ENCODE measurements around the gene JCAD.
"Not testable (repeated sequence)": the region's sequence is repeated elsewhere in the genome, so short reads cannot be mapped to it uniquely, and the experiment has no call there.

Gene JCAD

DNA sequence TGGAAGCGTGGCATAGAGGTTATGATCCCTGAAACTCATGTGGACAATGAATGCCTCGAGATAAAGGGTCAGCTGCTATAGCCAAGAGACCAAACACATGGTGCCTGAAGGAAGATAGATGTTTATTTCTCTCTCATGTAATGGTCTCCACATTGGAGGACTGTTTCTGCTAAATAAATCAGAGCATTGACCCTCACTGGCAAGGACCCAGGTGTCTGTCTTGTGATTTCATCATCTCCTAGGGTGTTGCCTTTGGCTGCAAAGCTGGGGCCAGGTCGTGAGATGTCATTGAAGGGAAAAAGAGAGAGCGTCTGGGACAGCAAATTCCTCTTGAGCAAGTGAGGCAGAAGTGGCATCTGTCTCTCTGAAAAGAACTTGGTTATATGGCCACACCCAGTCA, 64.6 kb downstream of the JCAD start:
- no peak for DNase-seq (ENCODE audit: low read depth in 1 of 2, low spot score in 1 of 2)

- DNase-seq (ENCODE audit: low read depth in 1 of 2, low spot score in 1 of 2): no peak
Observed at GRCh38 chr10:29993319-29993915, 66.0 kb downstream of the JCAD start.

DNA sequence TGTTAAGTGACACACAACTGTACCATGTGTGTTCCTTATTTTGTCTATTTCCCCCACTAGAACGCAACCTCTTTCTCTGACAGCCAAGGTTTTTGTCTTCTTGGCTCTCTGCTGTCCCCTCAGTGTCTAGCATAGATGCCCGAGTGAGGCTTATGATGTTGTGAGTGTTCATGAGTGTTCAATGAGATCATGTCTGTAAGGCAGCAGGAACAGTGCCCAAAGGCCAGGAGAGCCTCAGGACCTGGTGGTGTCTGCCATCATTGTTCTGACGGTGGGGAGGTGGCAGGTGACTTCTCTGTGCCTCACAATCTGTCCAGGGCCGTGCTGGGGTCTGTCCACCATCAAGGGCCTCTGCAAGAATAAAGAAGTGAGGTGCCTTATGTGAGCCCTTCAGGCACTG, 66.5 kb downstream of the JCAD start:
- no peak for DNase-seq (ENCODE audit: low read depth in 1 of 2, low spot score in 1 of 2)

GRCh38 chr10:29991382-29991781, 68.0 kb downstream of the JCAD start:
- DNase-seq (ENCODE audit: low read depth in 1 of 2, low spot score in 1 of 2): no peak

DNA sequence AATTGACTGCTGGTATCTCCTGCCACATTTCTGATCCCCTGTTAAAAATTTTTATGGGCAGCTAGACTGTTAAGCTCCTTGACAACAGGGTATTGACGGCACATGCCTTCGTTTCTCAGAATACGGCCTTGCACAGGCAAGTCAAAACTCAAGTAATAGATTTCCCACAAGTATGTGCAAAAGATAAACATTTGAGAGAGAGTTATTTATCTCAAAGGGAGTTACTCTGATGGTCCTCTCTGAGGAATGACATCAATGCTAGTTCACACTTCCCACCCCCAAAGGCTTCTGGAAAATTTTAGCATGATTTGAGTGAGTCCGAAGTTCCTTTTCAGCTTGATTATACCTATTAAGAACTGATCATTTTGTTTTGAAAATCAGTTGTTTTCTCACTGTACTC, 71.9 kb downstream of the JCAD start:
- no peak for DNase-seq (ENCODE audit: low read depth in 1 of 2, low spot score in 1 of 2)

- DNase-seq (ENCODE audit: low read depth in 1 of 2, low spot score in 1 of 2): no peak
Observed at GRCh38 chr10:29982997-29983648, 76.3 kb downstream of the JCAD start.

- DNase-seq (ENCODE audit: low read depth in 1 of 2, low spot score in 1 of 2): no peak
Observed at GRCh38 chr10:29981510-29981909, 77.9 kb downstream of the JCAD start.

DNA sequence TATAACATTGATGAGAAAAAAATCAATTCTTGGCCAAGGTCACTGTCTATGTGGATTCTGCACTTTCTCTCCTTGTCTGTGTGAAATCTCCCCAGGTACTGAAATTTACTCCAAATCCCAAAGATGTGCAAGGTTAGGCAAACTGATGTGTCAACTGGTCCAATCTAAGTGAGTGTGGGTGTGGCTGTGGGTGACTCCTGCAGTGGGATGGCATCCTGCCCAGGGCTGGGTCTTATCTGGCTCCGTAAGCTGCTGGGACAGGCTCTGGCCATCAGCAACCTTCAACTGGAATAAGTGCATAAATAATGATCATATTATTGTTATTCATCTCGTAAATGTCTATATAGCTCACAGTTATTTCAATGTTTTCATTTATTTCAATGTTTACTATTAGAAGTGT, 79.3 kb downstream of the JCAD start:
- DNase-seq (ENCODE audit: low read depth in 1 of 2, low spot score in 1 of 2): no peak

DNA sequence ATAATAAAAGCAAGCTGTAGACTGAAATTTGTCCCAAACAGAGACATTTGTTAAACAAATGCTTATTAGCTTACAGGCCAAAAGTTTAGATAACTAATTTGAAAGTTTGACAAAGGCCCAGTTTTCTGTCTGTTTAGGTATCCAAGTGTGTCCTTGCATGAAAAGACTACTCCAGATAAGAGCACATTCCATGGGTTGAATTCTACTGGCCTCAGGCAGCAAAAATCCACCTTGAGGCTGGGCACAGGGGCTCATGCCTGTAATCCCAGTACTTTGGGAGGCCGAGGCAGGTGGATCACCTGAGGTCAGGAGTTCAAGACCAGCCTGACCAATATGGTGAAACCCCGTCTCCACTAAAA, 80.0 kb downstream of the JCAD start:
- DNase-seq (ENCODE audit: low read depth in 1 of 2, low spot score in 1 of 2): not testable (repeated sequence)

DNA sequence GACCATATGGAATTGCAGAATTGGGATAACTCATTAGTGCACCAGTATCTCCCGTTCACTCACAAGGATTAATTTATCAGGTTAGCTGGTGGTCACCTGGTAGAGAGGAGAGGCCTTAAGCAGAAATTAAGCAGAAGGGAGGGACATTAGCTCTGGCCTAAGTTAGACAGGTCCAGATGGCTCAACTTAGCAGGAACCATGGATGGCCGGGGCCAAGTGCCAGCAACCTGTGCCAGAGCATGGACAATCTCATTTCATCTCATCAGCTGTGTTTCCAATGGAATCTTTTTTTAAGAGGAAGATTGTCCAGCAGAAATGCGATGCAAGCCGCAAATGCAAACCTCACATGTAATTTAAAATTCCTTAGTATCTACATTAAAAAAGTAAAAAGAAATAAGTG, 82.2 kb downstream of the JCAD start:
- DNase-seq (ENCODE audit: low read depth in 1 of 2, low spot score in 1 of 2): no peak

GRCh38 chr10:29976134-29976533, 83.3 kb downstream of the JCAD start:
- DNase-seq (ENCODE audit: low read depth in 1 of 2, low spot score in 1 of 2): no peak

DNA sequence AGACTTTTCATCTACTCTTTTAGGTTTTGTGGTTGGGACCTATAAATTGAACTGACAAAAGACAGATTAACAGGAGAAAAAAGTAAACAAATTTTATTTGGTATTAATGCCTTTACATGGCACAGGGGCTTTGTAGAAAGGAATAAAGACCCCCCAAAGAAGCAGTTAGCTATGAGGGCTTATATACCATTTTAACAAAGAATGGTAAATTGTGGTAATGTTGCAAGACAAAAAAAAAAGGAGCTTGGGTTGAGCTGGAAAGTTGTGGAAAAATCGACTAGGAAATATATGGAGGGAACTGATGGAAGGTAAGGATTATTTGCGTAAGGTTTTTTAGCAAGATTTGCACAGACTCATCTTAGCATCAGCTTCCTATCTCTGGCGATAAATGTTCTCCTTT, 84.6 kb downstream of the JCAD start:
- DNase-seq (ENCODE audit: low read depth in 1 of 2, low spot score in 1 of 2): no peak

DNA sequence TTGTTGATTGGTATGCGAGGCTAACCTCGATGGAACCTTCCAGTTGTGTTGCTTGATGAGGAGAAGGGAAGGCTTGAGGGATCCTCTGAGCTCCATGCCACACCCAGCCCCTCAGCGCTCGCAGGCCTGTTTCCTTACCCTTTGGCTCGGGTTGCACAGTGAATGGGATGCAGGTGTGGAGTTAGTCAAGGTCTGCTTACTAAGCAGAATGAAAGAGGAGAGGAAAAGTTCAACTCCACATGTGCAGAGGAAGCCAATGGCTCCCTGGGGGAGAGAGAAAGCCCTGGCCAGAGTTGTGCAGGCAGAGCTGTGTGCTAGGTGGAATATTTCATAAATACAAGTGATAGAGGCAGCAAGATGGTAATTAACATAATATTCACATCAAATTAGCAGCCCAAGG, 85.5 kb downstream of the JCAD start:
- DNase-seq (ENCODE audit: low read depth in 1 of 2, low spot score in 1 of 2): no peak

GRCh38 chr10:29970576-29970975, 88.8 kb downstream of the JCAD start:
- DNase-seq (ENCODE audit: low read depth in 1 of 2, low spot score in 1 of 2): no peak

- no peak for DNase-seq (ENCODE audit: low read depth in 1 of 2, low spot score in 1 of 2)
Observed at GRCh38 chr10:29970012-29970396, 89.4 kb downstream of the JCAD start.

- DNase-seq (ENCODE audit: low read depth in 1 of 2, low spot score in 1 of 2): no peak
Observed at GRCh38 chr10:29969255-29970011, 90.0 kb downstream of the JCAD start.

GRCh38 chr10:29968585-29968984, 90.8 kb downstream of the JCAD start:
- no peak for DNase-seq (ENCODE audit: low read depth in 1 of 2, low spot score in 1 of 2)

GRCh38 chr10:29966269-29966668, 93.1 kb downstream of the JCAD start:
- no peak for DNase-seq (ENCODE audit: low read depth in 1 of 2, low spot score in 1 of 2)
